Lung (tissue), 12 donors: ENCODE results near the gene EHMT2. TPM values are rescaled to one million over a fixed set of nuclear protein-coding genes. Genes with fewer than 3 reads are reported as not detected.

ENCODE experiments used
- ATAC-seq: fragments of 200-7000 bp; cut with Tn5 transposase; one replicate; pipeline ENCODE4 v1.9.1; 2020; ENCODE audit warnings: moderate number of reproducible peaks; ENCODE audit not compliant: insufficient read depth, low FRiP score
- DNase-seq, 3 donors: peaks; one replicate each; pipeline ENCODE4 v3.0.0-alpha.2; 2013 to 2017
- H3K27ac ChIP-seq, 2 donors: one replicate each; pipeline ENCODE4 v1.5.1; 2013; ENCODE audit warnings: mild to moderate bottlenecking in 2 of 2, moderate library complexity in 2 of 2, control low read depth in 1 of 2, inconsistent platforms in 1 of 2, low read depth in 1 of 2, low read length in 1 of 2
- H3K27me3 ChIP-seq, 3 donors: one replicate each; pipeline ENCODE4 v1.5.1; 2013; ENCODE audit warnings: low read length in 2 of 3; ENCODE audit not compliant: control insufficient read depth in 3 of 3, insufficient read depth in 3 of 3
- H3K36me3 ChIP-seq, 4 donors: one replicate each; pipeline ENCODE4 v1.5.1; 2013; ENCODE audit warnings: low read length in 4 of 4, mild to moderate bottlenecking in 1 of 4, moderate library complexity in 1 of 4; ENCODE audit not compliant: control insufficient read depth in 4 of 4, insufficient read depth in 4 of 4
- H3K4me1 ChIP-seq, 5 donors: one replicate each; pipeline ENCODE4 v1.5.1; 2013; ENCODE audit warnings: low read length in 5 of 5, mild to moderate bottlenecking in 2 of 5, moderate library complexity in 1 of 5; ENCODE audit not compliant: control insufficient read depth in 5 of 5, insufficient read depth in 5 of 5
- H3K4me3 ChIP-seq: one replicate; pipeline ENCODE4 v1.5.1; 2013; ENCODE audit warnings: mild to moderate bottlenecking, control low read depth, moderate library complexity
- H3K9ac ChIP-seq, 2 donors: one replicate each; pipeline ENCODE4 v1.5.1; 2013; ENCODE audit warnings: low read length in 2 of 2, control low read depth in 1 of 2; ENCODE audit not compliant: insufficient read depth in 1 of 2
- H3K9me3 ChIP-seq, 4 donors: one replicate each; pipeline ENCODE4 v1.5.1; 2013; ENCODE audit warnings: low read length in 3 of 4, mild to moderate bottlenecking in 1 of 4, moderate library complexity in 1 of 4; ENCODE audit not compliant: control insufficient read depth in 4 of 4, insufficient read depth in 3 of 4
- WGBS, 2 donors: extraction: QIAGEN DNeasy Blood & Tissue Kit; methylation state at CpG; one replicate each; pipeline ENCODE4 v1.1.7; 2013; 5-methylcytosine and 5-hydroxymethylcytosine counted together
- polyA plus RNA-seq, 2 donors: library from polyadenylated mRNA; stranded (reverse); fragments of 200-250 nt; gene quantifications; one replicate each; pipeline ENCODE4 v1.2.1, GENCODE V29; 2013
- total RNA-seq, 2 donors: library from RNA; depleted of rRNA in 1 of 2; stranded (reverse); fragments of >200 nt in 1 of 2; gene quantifications; one replicate each; pipeline ENCODE4 v1.2.1, GENCODE V29; 2014 to 2021
- TF ChIP-seq, protein P1 (sequence below): IDR thresholded peaks from 2 replicates; pipeline ENCODE4 v1.5.1; 2012; ENCODE audit warnings: mild to moderate bottlenecking; ENCODE audit errors: control extremely low read depth, extremely low read depth
- donor health status: control.
- donor health status: control.
- donor health status: Bipolar disorder and iron deficiency.
- donor health status: healthy.
- donor health status: DM: yes; HTN: yes; CAD: no.

Gene EHMT2
- total and polyA plus RNA-seq, 4 donors, result 21.2 to 43.4 (median 34.8) TPM

DNA sequence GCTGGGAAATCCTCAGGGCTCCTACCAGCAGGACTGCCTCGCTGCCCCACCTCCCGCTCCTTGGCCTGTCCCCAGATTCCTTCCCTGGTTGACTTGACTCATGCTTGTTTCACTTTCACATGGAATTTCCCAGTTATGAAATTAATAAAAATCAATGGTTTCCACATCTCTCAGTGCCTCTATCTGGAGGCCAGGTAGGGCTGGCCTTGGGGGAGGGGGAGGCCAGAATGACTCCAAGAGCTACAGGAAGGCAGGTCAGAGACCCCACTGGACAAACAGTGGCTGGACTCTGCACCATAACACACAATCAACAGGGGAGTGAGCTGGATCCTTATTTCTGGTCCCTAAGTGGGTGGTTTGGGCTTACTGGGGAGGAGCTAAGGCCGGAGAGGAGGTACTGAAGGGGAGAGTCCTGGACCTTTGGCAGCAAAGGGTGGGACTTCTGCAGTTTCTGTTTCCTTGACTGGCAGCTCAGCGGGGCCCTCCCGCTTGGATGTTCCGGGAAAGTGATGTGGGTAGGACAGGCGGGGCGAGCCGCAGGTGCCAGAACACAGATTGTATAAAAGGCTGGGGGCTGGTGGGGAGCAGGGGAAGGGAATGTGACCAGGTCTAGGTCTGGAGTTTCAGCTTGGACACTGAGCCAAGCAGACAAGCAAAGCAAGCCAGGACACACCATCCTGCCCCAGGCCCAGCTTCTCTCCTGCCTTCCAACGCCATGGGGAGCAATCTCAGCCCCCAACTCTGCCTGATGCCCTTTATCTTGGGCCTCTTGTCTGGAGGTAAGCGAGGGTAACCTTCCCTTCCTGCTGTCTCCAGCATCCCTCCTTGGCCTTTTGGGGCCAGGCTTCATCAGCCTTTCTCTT, 48.2 kb upstream of the EHMT2 start, which contains the start of gene CFB:
Gene CFB (plus strand): TSS at position 589 of the 863 bp plus-strand sequence. CDS start 127 bp downstream, at position 716.
- no peak within 1 kb of the TSS for H3K4me3 ChIP-seq
- H3K36me3 ChIP-seq, result peaks cover 0 to 4% (median 0%) of the 10 kb centered on the region in 4 donors
- H3K4me1 ChIP-seq, result peaks cover 0 to 14% (median 0%) of the 10 kb centered on the region in 5 donors
- H3K27me3 ChIP-seq, result peaks cover 0 to 5% (median 0%) of the 10 kb centered on the region in 3 donors
- 41 to 63% methylated on average over 11 of the region's 11 CpGs for WGBS, 2 donors
- TF ChIP-seq, protein P1, sequence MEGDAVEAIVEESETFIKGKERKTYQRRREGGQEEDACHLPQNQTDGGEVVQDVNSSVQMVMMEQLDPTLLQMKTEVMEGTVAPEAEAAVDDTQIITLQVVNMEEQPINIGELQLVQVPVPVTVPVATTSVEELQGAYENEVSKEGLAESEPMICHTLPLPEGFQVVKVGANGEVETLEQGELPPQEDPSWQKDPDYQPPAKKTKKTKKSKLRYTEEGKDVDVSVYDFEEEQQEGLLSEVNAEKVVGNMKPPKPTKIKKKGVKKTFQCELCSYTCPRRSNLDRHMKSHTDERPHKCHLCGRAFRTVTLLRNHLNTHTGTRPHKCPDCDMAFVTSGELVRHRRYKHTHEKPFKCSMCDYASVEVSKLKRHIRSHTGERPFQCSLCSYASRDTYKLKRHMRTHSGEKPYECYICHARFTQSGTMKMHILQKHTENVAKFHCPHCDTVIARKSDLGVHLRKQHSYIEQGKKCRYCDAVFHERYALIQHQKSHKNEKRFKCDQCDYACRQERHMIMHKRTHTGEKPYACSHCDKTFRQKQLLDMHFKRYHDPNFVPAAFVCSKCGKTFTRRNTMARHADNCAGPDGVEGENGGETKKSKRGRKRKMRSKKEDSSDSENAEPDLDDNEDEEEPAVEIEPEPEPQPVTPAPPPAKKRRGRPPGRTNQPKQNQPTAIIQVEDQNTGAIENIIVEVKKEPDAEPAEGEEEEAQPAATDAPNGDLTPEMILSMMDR, result no peak
- H3K9me3 ChIP-seq, result no peaks in the 10 kb centered on the region
- peak within 1 kb of the TSS in 1 of 2 donors; percentile 89 for H3K27ac ChIP-seq
- ATAC-seq, result peak; percentile 86
- no peak within 1 kb of the TSS for H3K9ac ChIP-seq
- peak; percentile 25 to 28 (median 28) for DNase-seq

DNA sequence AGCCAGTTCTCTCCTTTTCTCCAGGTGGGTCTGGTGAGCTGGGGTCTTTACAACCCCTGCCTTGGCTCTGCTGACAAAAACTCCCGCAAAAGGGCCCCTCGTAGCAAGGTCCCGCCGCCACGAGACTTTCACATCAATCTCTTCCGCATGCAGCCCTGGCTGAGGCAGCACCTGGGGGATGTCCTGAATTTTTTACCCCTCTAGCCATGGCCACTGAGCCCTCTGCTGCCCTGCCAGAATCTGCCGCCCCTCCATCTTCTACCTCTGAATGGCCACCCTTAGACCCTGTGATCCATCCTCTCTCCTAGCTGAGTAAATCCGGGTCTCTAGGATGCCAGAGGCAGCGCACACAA, 47.6 kb upstream of the EHMT2 start:
- Histone ChIP-seq H3K27ac (peak overlapping the region in 1 of 2 donors; percentile 89), H3K4me3 (no peak overlapping the region), H3K4me1 (peaks cover 0 to 14% (median 0%) of the 10 kb centered on the region in 5 donors), H3K36me3 (peaks cover 0 to 2% (median 0%) of the 10 kb centered on the region in 4 donors), H3K27me3 (peaks cover 0 to 5% (median 0%) of the 10 kb centered on the region in 3 donors), H3K9ac (no peak overlapping the region), H3K9me3 (no peaks in the 10 kb centered on the region)
- ATAC-seq (no peak), DNase-seq (no peak)
- 76 to 85% methylated on average over 9 of the region's 9 CpGs for WGBS, 2 donors
- TF ChIP-seq, protein P1, result no peak

DNA sequence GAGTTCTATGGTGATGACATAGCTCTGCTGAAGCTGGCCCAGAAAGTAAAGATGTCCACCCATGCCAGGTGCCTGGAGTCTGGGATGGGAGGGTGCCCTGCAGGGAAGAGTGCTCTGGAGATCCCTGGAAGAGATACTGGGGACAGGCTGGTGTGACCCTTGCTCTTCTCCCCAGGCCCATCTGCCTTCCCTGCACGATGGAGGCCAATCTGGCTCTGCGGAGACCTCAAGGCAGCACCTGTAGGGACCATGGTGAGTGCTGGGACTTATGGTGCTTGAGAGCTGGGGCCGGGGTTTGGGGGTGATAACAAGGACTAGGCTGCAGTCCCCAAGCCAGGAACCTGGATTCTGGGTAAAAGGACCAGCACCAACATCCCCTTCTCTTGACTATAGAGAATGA, 46.2 kb upstream of the EHMT2 start:
- H3K9me3 ChIP-seq, result no peaks in the 10 kb centered on the region
- ATAC-seq (no peak), DNase-seq (no peak)
- no peak overlapping the region for H3K9ac ChIP-seq
- H3K4me3 ChIP-seq, result no peak overlapping the region
- peaks cover 0 to 2% (median 0%) of the 10 kb centered on the region in 4 donors for H3K36me3 ChIP-seq
- peaks cover 0 to 11% (median 0%) of the 10 kb centered on the region in 5 donors for H3K4me1 ChIP-seq
- no peak overlapping the region for H3K27ac ChIP-seq
- TF ChIP-seq, protein P1, result no peak
- peaks cover 0 to 5% (median 0%) of the 10 kb centered on the region in 3 donors for H3K27me3 ChIP-seq
- WGBS, 2 donors, result 81 to 89% methylated on average over 3 of the region's 3 CpGs
